Retina (tissue), 1 donor: ENCODE measurements around the gene PDE1A.
"Not testable (repeated sequence)": the region's sequence is repeated elsewhere in the genome, so short reads cannot be mapped to it uniquely, and the experiment has no call there.

Experiments used
- DNase-seq: peaks from one replicate; pipeline ENCODE4 v3.0.0-alpha.2; 2016

PDE1A gene

DNA sequence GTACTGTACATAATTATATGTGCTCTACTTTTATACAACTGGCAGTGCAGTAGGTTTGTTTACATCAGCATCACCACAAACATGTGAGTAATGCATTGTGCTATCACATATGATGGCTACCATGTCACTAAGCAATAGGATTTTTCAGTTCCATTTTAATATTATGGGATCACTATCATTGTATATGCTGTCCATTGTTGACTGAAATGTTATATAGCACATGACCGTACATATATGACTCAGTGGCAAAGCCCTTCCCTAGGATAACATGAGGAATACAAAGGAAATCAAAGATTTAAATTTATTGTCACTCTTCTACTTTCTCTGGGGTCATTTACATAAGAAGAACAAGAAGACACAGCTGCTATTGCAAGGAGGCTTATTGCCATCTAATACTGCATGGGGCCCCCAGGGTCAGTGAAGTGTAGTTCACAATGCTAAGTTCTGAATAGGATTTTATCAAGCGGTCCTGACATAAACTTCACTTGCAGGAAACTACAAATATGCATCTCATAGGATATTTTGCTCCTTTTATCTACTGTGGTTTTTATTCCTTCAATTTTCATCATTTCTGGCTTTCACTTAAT, 21.8 kb downstream of the PDE1A start:
- DNase-seq = no peak

DNA sequence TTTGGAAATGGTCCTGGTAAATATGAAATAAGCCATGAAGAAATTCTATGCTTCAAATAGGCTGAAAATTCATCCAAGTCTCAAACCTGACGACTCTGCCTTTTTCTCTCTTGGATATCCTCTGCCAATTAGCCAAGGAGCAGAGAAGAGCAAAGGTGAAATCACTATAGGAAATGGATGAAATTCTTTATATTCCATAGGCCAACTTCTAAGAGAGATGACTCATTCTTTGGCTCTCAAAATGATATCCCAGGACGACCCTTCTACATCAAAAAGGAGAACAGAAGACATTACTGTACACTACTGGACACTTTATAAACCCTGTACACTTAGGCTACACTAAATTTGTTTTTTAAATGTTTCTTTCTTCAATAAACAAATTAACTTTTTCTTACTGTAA, 22.7 kb downstream of the PDE1A start:
- no peak for DNase-seq

GRCh38 chr2:182393270-182393760, 33.5 kb downstream of the PDE1A start:
- no peak for DNase-seq

GRCh38 chr2:182391443-182391842, 35.4 kb downstream of the PDE1A start:
- no peak for DNase-seq

- DNase-seq = not testable (repeated sequence)
Observed at GRCh38 chr2:182386267-182386880, 40.5 kb downstream of the PDE1A start.

GRCh38 chr2:182384860-182385259, 42.0 kb downstream of the PDE1A start:
- no peak for DNase-seq

- DNase-seq = no peak
Observed at GRCh38 chr2:182381225-182381624, 45.6 kb downstream of the PDE1A start.

DNA sequence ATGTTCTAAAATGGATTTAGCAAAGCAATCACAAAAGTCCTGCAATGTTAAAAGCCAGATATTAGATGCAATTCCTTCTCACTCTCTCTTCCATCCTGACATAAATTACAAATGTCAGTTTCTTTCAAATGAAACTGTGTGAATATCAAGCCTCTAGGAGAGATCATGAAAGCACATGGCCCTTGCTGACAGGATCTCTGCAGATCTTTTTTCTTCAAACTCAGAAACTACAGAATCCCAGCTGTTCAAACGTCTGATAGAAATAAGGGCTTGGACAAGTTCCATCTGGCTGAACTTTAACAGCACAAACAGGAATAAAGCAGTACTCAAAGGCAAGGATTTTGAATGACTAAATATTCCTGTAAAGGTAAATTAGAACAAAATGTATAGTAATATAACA, 47.6 kb downstream of the PDE1A start:
- DNase-seq = no peak

DNA sequence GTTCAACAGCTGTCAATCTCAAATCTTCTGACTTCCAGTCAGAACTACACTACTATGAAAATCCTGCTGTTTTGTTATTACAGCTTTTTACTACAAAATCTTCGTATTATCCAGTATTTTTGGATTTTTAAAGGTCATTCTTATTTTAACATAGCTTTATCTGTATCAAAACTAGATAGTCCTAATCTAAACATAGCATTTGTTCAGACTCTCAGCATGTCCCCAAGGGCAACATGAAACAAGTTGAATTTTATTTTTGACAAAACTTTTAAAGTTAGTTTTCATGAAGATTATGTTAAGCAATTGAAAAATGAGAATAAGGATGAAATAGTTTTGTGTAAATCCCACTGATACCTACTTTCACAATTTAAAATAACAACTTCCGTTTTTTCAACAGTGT, 48.1 kb downstream of the PDE1A start:
- no peak for DNase-seq

GRCh38 chr2:182377467-182377866, 49.4 kb downstream of the PDE1A start:
- no peak for DNase-seq

DNA sequence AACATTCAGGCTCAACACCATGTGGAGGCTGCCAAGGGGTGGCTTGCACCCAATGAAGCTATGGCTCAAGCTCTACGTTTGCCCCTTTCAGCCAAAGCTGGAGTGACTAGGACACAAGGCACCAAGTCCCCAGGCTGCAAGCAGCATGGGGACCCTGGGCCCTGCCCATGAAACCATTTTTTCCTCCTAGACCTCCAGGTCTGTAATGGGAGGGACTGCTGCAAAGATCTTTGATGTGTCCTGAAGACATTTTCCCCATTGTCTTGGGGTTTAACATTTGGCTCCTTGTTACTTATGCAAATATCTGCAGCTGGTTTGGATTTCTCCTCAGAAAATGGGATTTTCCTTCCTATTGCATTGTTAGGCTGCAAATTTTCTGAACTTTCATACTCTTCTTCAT, 51.0 kb downstream of the PDE1A start:
- DNase-seq = no peak

DNA sequence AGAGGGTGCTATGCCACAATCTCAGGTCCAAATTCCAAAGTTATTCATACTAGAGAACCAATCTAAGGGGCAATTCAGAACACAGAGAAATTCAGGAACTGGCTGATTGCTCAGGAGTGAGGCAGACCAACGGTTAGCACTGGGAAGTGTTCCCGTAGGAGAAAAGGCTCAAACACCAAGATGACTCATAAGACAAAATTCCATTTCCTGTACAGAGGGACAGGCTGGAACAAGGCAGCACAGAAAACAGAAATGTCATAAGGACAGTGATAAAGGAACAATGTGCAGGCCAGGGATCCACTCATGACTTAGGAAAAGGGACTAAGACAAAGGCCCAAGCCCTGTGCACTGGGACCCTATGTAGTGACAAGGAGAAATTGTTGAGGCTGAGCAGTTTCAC, 54.2 kb downstream of the PDE1A start:
- DNase-seq = no peak

GRCh38 chr2:182368996-182369395, 57.8 kb downstream of the PDE1A start:
- DNase-seq = no peak

DNA sequence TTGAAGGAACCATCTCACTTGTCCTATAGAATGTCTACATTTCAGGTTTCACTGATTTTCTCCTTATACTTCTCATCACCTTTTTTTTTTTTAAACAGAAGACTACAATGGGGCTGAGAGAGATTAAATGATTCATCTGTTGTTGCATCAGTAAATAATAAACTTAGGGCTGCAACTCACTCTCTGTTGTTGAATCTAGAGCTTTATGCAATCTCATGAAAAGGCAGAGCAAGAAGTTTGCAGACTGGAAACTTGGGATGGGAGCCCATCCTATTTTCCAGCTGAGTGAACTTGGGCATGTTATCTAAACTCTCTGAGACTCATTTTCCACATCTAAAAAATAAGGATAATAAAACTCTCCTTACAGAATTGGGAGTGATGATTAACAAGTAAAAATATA, 58.4 kb downstream of the PDE1A start:
- no peak for DNase-seq

- DNase-seq = no peak
Observed at GRCh38 chr2:182367401-182367800, 59.4 kb downstream of the PDE1A start.

- DNase-seq = no peak
Observed at GRCh38 chr2:182366628-182367027, 60.2 kb downstream of the PDE1A start.

GRCh38 chr2:182365855-182366254, 61.0 kb downstream of the PDE1A start:
- DNase-seq = no peak

DNA sequence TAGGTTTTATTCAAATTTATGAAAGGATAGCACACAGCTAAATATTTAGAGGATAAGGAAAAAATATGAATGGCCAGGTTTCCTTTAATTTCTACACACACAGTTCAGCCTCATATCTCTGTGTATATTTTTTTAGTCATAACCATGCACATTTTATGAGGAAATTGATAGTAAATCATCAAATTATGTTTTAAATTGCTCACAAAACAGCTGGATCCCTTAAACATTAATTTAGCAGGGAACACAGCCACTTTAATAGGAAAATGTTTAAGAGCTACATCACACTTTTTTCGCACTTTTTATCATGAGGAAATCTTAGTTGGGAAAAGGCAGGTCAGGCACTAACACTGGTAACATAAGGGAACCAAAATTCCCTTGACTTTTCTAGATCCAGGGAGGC, 65.4 kb downstream of the PDE1A start:
- DNase-seq = no peak

GRCh38 chr2:182360663-182361260, 66.1 kb downstream of the PDE1A start:
- no peak for DNase-seq

- DNase-seq = no peak
Observed at GRCh38 chr2:182359990-182360662, 66.7 kb downstream of the PDE1A start.

DNA sequence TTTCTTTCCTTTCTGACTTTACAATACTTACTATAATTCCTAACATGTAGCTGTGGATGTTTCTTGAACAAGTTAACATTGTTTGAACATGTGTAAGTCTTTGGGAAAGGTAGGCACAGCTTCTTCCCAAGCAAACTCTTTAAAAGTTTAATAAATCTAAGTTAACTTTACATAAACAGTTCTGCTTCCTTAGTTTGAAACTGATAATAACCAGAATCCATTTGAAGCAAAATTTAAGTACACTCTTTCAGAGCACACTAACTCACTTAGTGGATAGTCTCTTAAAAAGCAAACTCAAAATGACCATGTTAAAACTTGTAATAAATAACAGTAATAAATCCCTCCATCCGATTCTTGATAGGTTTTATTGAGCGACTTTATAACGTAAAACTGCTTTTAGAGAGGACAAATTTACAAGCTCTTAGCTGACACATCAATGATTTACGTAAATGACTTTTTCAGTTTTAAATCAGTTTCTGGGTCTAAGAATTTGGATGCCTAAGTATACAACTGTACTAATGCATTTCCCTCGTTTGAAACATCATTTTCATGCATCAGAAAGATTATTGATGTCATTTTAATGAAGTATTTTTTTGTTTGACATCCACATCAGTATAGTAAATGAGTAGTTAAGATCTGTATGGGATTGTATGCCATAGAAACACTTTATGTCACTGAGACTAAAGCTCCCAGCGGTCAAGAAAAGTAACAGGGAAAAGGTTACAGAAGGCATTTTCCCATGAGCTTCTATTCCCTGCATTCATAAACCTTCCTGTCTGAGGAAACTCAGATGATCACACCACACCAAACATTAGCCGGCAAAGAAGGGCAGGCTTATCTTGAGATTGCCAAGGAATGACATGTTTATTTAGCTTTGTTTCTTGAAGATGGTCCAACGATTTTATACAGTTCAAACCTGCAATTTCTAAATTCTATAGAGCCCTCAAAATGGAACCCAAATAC, 67.5 kb downstream of the PDE1A start:
- no peak for DNase-seq

- no peak for DNase-seq
Observed at GRCh38 chr2:182358601-182359000, 68.2 kb downstream of the PDE1A start.

GRCh38 chr2:182355815-182356214, 71.0 kb downstream of the PDE1A start:
- DNase-seq = no peak
